COLO829 (cell line): Measurements from ENCODE around the gene CADPS2.

ENCODE experiments used
- DNase-seq: peaks from one replicate; pipeline ENCODE4 v3.0.0; 2012; ENCODE audit warnings: low spot score

Gene CADPS2

DNA sequence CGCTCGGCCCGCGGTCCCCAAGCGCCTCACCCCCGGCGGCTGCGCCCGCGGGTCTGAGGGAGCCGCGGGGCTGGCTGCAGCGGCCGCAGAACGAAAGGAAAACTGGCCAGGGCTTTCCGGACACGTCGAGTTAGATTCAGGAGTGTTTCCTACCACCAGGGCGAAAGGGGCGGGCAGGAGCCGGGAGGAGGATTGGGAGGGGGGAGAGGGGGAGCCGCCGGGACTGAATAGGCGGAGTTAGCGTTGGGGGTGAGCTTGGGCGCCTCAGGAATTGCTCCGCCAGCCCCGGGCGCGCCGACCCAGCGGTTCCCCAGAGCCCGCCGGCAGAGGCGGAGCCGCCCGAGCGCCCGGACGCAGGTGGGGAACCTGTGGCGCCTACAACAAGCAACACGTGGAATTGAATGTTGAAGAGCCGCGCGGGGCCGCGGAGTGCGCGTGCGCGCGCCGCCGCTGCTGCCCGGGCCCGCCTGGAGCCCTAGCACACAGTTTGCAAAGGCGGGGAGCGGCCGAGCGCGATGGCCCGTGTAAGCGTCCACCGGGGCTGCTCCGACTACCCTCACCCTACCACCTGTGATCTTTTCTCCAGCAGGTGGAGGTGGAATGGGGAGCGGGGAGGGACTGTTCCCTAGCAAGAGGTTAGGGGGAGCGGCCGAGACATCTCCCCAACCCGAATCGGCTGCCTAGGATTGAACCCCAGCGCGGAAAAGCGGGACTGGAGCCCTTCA, at the start of gene CADPS2:
TSS of gene CADPS2 (minus strand) at position 104 of the 725 bp plus-strand sequence. CDS start 123 bp downstream, outside the sequence.
- peak; percentile 90 for DNase-seq

DNA sequence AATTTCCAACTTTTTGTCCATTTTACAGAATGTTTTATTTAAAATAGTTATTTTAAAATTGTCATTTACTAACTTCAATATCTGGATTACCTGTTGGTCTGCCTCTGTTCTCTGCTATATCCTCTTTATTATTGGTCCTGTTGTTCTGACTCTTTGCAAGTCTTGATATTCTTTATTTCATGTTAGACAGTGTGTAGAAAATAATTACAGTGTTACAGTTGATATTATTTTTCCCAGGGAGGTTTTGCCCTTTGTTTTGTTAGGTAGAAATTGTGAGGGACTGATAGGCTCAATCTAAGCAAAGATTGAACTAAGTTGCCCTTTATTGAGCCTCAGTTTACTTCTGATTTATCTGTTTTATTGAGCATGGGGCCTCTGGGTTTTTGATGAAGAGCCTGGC, 49.4 kb upstream of the CADPS2 start:
- no peak for DNase-seq

DNA sequence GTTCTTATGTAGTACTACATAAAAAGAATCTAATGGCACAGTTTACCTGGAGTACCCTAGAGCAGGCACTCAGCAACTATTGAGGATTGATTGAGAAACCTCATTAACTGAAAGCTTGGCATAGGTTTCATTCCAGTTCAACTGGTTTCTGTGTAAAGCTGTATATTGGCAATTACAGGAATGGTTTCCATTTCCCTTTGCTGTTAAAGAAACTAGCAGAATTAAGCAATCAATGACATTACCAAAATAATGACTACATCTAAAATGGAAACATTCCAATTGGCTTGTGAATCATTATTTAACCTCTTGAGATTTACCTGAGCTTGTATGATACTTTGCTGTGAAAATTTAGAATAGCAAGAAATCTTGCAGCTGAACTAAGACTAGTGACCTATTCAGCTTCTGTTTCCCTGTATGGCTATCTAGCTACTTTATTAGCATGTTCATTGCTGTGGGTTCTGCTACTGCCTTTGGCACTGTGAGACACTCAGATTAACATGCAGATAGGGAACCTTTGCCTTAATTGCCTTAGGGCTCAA, 33.5 kb upstream of the CADPS2 start:
- no peak for DNase-seq

DNA sequence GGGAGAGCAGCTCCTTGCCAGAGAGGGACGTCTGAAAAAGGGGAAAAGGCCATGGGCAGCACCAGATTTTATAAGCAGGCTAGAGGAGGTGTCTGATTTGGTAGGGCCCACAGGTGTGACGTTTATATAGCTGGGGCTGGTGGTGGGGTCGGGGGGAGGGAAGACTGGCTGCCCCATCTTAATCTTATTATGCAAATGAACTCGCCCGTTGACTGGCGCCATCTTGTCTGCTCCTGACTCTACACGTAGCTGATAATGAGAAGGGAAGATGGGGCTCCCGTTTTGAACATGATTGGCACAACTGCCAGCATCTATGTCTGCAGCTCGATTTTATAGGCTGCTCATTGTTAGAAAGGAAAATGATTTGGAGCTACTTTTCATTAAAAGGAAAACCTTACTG, 28.6 kb upstream of the CADPS2 start:
- no peak for DNase-seq

DNA sequence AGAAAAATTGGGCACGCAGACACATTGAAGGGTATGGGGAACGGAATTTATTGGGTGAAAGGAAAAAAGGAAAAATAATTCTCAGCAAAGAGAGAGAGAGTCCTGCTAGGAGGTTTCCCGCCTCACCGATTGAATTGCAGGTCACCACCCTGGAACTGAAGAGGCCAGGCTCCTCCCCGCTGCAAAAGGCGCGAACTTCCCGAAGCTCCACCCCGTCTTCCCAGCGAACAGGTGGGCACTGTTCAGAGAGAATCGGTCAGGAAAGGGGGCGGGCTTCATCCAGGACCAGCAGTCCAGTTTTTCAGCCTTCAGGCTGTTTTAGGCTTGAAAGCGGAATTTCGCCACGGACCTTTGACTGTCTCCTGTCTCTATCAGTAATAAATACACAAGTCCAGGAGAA, 27.3 kb upstream of the CADPS2 start:
- no peak for DNase-seq

DNA sequence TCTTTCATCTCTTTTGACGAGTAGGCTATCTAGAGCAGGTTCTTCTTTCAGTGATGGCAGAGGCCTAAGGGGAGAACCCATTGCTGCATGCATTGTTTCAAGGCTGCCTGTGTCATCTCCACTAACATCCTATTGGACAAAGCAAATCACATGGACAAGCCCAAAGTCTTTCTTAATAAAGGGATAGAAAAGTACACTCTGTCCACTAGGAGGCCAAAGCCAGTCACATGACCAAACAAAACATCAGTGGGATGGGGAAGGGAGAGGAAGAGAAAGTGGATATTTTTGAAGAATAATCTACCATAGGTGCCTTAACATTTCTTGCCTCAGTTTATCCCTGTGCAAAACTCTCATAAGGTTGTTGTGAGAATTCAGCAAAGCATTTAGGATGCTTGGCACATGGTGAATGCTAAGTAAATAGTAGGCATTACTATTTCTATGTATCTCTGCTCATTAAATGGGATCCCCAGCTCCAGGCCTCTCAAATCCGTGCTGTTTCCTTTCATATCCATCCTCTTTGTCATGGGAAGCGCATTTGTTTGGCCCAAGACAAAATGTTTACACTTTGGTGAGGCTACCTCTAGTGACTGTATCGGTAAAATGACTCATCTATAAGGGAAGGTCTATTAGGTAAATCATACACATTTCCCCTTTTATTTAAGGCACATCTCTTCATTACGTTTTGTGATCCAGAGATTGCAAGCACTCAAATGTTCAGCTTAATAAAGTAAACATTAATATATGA, 16.7 kb upstream of the CADPS2 start:
- no peak for DNase-seq

DNA sequence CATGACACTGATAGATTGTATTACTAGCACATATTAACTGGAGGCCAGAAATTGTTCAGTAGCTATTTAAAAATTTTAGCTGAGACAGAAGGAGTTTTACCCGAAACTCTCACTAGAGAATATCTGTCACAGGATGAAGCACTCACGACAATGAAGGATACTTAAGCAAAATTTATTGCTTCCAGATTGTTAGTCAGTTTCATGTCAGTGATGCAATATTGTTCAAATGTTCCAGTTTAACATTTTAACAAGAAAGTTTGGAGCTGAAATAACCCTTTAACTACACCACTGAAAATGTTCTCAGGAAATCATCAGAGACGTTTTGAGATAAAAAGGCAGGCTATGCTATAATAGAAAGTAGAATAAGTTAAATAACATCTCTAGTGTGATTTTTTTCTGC, 15.0 kb upstream of the CADPS2 start:
- DNase-seq, result no peak

DNA sequence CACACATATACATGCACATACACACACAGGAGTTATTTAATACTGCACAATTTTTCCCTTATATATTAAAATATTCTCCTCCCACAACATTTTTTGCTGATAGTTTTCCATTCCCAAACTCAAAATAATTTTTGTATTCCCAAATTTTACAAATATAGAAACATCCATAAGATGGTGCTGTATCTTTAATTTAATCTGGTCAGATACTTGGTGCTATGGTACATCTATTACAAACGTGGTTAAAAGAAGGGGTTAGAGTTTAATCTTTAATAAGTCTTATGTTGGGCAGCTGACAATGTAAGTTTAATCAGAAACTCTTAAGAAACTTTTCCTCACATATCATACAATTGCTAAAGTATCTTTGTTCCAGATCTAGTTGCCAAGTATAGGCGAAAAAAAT, 10.2 kb upstream of the CADPS2 start:
- DNase-seq, result no peak

DNA sequence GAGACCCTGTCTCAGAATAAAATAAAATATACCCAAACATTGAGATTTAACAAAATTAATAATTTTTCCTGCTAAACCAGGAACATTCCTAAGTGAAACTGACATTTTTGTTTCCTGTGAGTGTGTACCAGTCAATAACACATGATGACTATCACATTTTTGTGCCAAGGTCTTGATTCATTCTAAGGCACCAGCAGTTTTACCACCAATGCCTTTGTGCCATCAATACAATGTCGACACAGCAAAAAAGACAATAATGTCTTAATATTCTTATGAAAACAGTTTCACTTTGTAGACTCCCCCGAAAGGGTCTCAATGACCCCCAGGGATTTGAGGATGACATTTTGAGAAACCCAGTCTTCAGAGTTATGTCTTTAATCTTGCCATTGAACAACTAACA, 7.2 kb upstream of the CADPS2 start:
- no peak for DNase-seq

DNA sequence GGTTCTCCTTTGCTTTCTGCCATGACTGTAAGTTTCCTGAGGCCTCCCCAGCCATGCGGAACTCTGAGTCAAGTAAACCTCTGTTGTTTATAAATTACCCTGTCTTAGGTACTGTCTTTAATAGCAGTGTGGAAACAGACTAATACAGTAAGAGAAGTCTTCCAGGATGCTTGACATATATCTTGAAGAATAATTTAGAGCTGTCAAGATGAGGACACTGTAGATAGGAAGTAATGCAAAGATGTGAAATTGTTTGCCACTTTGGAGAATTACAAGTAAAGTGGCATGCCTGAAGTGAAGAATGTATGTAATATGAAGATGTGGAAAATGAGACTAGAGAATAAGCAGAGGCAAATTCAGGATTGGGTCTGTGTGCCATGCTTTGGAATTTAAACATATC, 2.9 kb upstream of the CADPS2 start:
- DNase-seq, result no peak

DNA sequence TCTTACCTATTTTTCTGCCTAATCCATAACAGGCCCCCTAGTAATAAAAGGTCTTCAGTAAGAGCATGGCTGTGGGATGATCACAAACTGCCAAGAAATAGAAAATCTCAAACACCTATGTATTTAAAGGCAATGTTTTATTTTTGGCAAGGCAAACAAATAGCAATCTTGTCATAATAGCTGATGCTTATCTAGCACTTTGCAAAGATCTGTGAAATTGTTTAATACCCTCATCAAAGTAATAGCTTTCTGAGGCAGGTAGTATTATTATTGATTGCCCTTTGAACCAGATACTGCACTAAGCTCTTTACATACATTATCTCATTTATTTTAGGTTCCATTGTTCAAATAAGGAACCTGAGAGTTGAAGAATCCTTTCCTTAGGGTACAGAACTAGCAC, 1.6 kb upstream of the CADPS2 start:
- DNase-seq, result no peak

DNA sequence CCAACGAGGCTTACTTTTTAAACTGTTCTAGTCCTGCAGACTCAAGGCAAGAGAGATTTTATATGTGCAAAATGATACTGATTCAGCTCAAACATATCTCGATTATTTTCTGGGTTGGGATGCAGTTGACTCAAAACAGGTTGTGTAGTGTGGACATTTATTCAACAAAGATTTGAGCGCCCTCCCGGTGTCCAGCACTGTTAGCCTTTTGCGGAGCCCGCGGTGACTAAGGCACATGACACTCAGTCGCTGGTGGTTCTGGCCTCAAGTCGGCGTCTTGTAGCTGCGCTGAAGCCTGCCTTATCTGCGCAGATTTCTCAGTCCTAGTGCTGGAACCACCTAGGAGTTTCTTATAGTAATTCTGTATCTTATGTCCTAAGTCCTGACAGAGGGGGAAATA, 938 bp upstream of the CADPS2 start:
- DNase-seq, result peak; percentile 48

DNA sequence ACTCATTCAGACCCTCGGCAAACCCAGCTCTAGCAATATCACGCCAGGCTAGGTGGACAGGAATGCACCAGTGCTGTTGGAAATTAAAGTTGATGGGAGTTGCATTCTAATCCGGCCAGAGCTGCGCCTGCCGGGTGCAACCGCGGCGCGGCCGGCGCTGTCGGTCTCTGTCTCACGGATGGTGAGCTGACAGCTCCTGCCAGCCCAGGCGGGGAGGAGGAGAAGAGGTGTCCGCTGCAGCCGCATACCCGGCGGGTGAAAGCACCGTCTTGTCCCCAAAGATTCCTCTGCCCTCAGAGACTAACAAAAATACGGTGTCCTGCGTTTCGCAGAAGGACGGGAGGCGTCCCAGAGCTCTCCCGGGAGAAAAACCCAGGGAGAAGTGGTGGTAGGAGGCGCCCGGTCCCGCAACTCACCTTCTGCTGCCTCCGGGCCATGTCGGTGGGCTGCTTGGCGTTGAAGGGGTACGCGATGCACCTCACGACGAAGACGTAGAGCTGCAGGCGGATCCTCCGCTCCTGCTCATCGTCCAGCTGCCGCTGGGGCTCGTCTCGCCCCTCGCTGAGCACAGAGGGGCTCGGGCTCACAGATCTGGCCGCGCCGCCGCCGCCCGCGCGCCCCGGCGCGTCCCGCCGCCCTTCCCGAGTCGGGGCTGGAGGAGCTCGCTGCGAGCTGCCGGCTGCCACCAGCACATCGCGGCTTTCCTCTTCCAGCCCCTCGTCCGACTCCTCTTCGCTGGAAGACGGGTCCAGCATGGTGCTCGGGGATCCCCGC, 490 bp downstream of the CADPS2 start:
- peak; percentile 42 for DNase-seq

DNA sequence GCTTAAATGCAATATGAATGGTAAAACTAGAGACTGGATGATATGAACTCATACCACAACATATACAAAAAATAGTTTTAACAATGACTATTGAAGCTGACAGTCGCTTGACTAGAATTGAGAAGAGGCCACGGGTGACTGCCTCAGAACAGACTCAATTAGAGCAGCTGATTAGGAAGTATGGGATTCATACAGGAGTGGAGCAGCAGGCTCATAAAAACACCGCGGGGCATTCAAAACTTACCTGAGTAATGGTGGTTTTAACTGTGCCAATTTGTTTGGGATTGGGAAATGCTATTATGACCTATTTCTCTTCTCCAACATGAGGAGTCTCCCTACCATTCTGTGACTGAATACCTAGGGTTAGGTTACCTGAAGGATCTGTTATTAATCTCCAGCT, 2.1 kb downstream of the CADPS2 start:
- no peak for DNase-seq

DNA sequence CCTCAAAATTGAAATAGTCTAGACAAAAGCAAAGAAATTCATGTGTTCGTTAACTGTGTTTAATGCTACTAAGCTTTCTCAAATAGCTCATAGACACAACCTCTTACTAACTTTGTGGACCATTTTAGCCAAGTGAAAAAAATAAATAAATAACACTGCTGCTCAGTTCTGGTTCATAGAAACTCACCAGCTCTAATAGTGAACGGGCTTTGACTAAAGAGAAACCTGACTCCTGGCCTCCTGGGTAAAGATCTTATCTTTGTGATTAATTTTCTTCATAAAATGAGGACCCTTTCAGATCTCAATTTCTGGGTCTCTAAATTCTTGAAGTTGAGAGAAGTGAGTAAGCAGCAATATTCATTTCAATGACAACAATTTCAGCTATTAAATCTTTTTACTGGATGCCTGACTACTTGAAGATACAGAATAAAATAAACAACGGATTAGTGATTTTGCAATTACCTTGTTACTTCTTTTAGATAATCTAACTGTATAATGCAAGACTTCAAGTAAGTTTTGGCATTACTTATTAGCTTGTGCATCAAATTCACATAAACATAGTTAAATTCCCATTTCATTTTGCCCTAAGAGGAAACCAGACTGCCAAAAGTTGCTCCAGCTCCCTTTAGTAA, 3.1 kb downstream of the CADPS2 start:
- no peak for DNase-seq

DNA sequence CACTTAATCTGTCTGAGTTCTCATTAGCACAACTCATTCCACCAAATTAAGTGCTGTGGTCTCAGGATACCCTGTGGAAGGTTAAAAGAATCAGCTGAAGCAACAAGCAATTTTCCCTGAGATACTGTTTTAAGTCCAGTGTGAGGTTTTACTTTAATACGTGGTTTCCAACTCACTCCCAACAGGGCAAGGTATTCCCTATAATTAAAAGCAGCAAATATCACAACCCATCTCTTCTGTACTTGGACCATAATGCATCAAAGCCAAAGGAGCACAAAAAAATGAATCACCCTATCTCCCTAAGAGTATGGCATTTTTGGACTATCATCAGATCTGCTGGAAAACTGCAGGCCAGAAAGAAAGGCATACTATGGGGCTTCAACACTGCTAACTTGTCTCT, 4.9 kb downstream of the CADPS2 start:
- no peak for DNase-seq

DNA sequence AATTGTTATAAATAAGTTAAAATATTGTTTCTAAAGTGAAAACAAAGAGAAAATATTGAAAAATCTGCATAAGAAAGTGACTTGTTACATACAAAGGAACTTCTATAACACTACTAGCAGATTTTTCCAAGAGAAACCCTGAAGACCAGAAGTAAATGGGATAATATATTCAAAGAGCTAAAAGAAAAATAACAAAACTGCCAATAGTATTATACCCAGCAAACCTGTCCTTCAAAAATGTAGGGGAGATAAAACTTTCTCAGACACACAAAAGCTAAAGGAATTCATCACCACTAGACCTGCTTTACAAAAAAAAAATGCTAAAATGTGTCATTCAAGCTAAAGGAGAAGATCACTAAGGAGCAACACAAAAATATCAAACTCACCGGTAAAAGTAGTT, 17.0 kb downstream of the CADPS2 start:
- no peak for DNase-seq

DNA sequence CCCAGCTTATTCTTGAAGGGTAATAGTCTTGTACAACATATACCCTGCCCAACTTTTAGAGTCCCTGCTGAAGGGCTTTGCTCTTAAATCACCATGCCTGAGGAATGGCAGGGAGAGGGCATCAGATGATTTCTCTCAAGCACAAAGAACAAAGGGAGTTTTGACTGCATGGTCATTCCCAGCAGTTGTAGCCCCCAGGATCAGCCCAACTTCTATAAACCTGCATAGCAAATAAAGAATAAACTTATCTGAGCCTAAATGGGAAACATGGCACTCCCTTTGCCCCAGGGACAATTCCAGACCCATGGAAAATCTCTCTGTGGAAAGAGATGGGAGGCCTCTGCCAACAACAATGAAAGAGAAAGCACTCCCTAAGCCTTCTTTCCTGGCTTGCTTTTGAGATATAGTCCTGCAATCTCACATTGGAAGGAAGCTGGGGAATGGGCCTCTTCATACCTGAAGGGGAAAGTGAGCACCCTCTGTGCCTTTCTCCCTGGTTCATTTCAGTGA, 18.7 kb downstream of the CADPS2 start:
- peak; percentile 65 for DNase-seq

DNA sequence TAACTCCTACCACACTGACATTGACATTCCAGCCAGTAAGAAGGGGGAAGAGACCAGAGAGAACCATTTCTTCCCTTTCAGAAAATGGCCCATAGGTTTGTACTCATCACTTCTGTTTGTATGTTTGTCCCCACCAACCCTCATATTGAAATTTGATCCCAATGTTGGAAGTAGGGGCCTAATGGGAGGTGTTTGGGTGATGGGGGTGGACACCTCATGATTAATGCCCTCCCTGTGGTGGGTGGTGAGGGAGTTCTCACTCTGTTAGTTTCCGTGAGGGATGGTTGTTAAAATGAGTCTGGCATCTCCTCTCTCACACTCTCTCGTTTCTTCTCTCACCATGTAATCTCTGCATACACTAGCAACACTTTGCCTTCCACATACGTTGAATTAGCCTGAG, 21.4 kb downstream of the CADPS2 start:
- DNase-seq, result no peak

DNA sequence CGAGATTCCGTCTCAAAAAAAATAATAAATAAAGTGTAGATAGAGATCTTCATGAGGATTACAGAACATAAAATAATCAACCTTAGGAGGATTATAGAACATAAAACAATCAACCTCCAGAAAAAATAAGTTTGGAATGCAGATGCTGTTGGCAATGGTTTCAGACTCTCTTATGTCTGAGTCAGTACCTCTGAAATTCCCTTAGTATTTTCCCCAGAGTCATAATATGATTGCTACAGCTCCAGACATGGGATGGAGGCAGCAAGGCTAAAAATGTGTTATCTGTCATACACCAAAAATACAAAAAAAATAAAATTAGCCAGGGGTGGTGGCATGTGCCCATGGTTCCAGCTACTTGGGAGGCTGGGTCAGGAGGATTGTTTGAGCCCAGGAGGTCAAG, 22.2 kb downstream of the CADPS2 start:
- no peak for DNase-seq

DNA sequence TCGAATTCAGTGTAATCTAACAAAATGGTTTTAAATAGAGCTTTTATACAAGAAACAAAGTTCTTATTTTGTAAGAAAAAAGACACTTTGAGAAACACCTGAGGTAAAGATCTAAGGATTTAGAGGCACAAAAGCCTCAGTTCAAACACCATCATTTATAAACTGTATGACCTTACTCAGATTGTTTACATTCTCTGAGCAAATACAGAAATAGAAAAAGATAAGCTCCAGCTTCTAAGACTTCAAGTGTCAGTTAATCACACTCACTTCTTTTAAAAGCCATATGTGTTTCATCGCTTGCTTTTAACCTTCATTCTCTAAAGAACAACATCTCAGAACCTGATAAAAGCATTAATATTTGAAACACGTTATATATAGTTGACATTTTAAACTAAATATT, 27.9 kb downstream of the CADPS2 start:
- DNase-seq, result no peak

DNA sequence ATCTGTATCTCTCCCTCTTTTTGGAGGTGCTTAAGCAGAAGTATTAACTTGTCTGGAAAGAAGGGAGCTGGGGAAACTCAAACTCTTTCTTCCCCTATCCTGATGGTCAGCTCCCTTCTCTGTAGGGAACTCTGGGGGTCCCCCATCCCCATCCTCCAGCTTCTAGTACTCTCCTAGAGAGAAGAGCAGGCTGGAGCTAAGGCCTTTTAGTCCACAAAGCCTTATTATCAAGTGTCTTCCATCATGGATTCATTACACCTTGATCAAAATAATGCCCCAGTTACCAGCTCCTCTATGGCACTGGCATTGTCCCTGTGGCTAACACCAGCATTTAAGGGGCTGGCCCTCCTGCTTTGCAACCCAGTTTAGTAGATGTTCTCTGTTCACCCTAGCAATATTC, 35.7 kb downstream of the CADPS2 start:
- no peak for DNase-seq
